HEK293 (cell line): ENCODE results near the gene GTSE1.

Experiments
- CTCF ChIA-PET: fragments of 350-600 bp; formaldehyde crosslinking; extraction: SDS; loops from one replicate; lab custom pipeline; 2021; ENCODE audit warnings: antibody characterized with exemption; lab: Yijun Ruan, JAX
- POLR2A ChIA-PET: fragments of 300-600 bp; formaldehyde crosslinking; extraction: SDS; loops from one replicate; lab custom pipeline; 2020; ENCODE audit warnings: antibody characterized with exemption, inconsistent platforms; lab: Yijun Ruan, JAX
- H3K27ac ChIP-seq: fragments of 200-500 bp; sonication (Bioruptor generic); 2 replicates; pipeline ENCODE4 v1.5.1; 2014; ENCODE audit warnings: low read depth, low read length, control low read depth, inconsistent platforms; ENCODE audit errors: extremely low read depth
- H3K36me3 ChIP-seq, 2 experiments: fragments of 200-500 bp in 1 of 2; sonication (Bioruptor generic) in 1 of 2; 1 replicate in 1 of 2; 2 replicates in 1 of 2; pipeline ENCODE4 v1.5.1; 2014 to 2017; ENCODE audit warnings: inconsistent platforms in 2 of 2, low read length in 2 of 2; ENCODE audit not compliant: control insufficient read depth in 2 of 2, insufficient read depth in 1 of 2
- H3K4me1 ChIP-seq: fragments of 200-500 bp; sonication (Bioruptor generic); 2 replicates; pipeline ENCODE4 v1.5.1; 2014; ENCODE audit warnings: mild to moderate bottlenecking, low read length, inconsistent platforms; ENCODE audit not compliant: control insufficient read depth, insufficient read depth
- H3K4me3 ChIP-seq: 2 replicates; pipeline ENCODE4 v1.5.1; 2011; ENCODE audit warnings: low read depth, mild to moderate bottlenecking, control low read depth, low read length, moderate library complexity
- H3K9me3 ChIP-seq: fragments of 200-500 bp; sonication (Bioruptor generic); 2 replicates; pipeline ENCODE4 v1.5.1; 2014; ENCODE audit warnings: low read depth, low read length, inconsistent platforms; ENCODE audit not compliant: control insufficient read depth, insufficient read depth
- BCL11B ChIP-seq: fragments of 450-650 bp; formaldehyde crosslinking; IDR thresholded peaks from 2 replicates; pipeline ENCODE4 v1.5.1; 2016; ENCODE audit warnings: low read depth, missing biosample characterization, missing genetic modification characterization
- FEZF1 ChIP-seq: fragments of 450-650 bp; formaldehyde crosslinking; IDR thresholded peaks from 2 replicates; pipeline ENCODE4 v1.5.1; 2016; ENCODE audit warnings: missing biosample characterization, missing genetic modification characterization
- GLIS1 ChIP-seq: fragments of 450-650 bp; formaldehyde crosslinking; IDR thresholded peaks from 2 replicates; pipeline ENCODE4 v1.5.1; 2016; ENCODE audit warnings: missing biosample characterization, missing genetic modification characterization
- HIC1 ChIP-seq: fragments of 450-650 bp; formaldehyde crosslinking; IDR thresholded peaks from 2 replicates; pipeline ENCODE4 v1.5.1; 2016; ENCODE audit warnings: missing biosample characterization, missing genetic modification characterization
- KLF1 ChIP-seq: fragments of 450-650 bp; formaldehyde crosslinking; IDR thresholded peaks from 2 replicates; pipeline ENCODE4 v1.5.1; 2016; ENCODE audit warnings: missing biosample characterization, missing genetic modification characterization
- KLF16 ChIP-seq: fragments of 450-650 bp; formaldehyde crosslinking; IDR thresholded peaks from 2 replicates; pipeline ENCODE4 v1.5.1; 2017; ENCODE audit warnings: missing biosample characterization, missing genetic modification characterization
- MEIS1 ChIP-seq: sonication (generic); formaldehyde crosslinking; IDR thresholded peaks from 2 replicates; pipeline ENCODE4 v1.8.1; 2022; ENCODE audit warnings: missing genetic modification reagents, mild to moderate bottlenecking, borderline replicate concordance
- SALL2 ChIP-seq: fragments of 450-650 bp; formaldehyde crosslinking; IDR thresholded peaks from 2 replicates; pipeline ENCODE4 v1.5.0; 2017; ENCODE audit warnings: missing biosample characterization, mild to moderate bottlenecking, missing genetic modification characterization, borderline replicate concordance
- SCRT1 ChIP-seq: fragments of 450-650 bp; formaldehyde crosslinking; IDR thresholded peaks from 2 replicates; pipeline ENCODE4 v1.5.1; 2016; ENCODE audit warnings: missing biosample characterization, missing genetic modification characterization, borderline replicate concordance
- SP2 ChIP-seq: fragments of 450-650 bp; formaldehyde crosslinking; IDR thresholded peaks from 2 replicates; pipeline ENCODE4 v1.5.1; 2016; ENCODE audit warnings: missing biosample characterization, missing genetic modification characterization
- YY2 ChIP-seq: fragments of 450-650 bp; formaldehyde crosslinking; IDR thresholded peaks from 2 replicates; pipeline ENCODE4 v1.5.1; 2016; ENCODE audit warnings: missing biosample characterization, missing genetic modification characterization
- ZBTB7A ChIP-seq: fragments of 450-650 bp; formaldehyde crosslinking; IDR thresholded peaks from 2 replicates; pipeline ENCODE4 v1.5.1; 2016; ENCODE audit warnings: low read depth, missing biosample characterization, missing genetic modification characterization
- ZFP37 ChIP-seq: fragments of 450-650 bp; formaldehyde crosslinking; IDR thresholded peaks from 2 replicates; pipeline ENCODE4 v1.5.1; 2016; ENCODE audit warnings: missing biosample characterization, missing genetic modification characterization
- ZIC2 ChIP-seq: fragments of 450-650 bp; formaldehyde crosslinking; IDR thresholded peaks from 2 replicates; pipeline ENCODE4 v1.5.1; 2016; ENCODE audit warnings: missing biosample characterization, missing genetic modification characterization
- ZNF121 ChIP-seq: fragments of 450-650 bp; formaldehyde crosslinking; IDR thresholded peaks from 2 replicates; pipeline ENCODE4 v1.5.1; 2016; ENCODE audit warnings: missing biosample characterization, missing genetic modification characterization
- ZNF157 ChIP-seq: fragments of 450-650 bp; formaldehyde crosslinking; IDR thresholded peaks from 2 replicates; pipeline ENCODE4 v1.5.1; 2016; ENCODE audit warnings: missing biosample characterization, missing genetic modification characterization
- ZNF2 ChIP-seq: fragments of 450-650 bp; formaldehyde crosslinking; IDR thresholded peaks from 2 replicates; pipeline ENCODE4 v1.5.1; 2016; ENCODE audit warnings: missing biosample characterization, missing genetic modification characterization
- ZNF239 ChIP-seq: fragments of 450-650 bp; formaldehyde crosslinking; IDR thresholded peaks from 2 replicates; pipeline ENCODE4 v1.5.1; 2016; ENCODE audit warnings: missing biosample characterization, missing genetic modification characterization
- ZNF302 ChIP-seq: fragments of 450-650 bp; formaldehyde crosslinking; IDR thresholded peaks from 2 replicates; pipeline ENCODE4 v1.5.1; 2016; ENCODE audit warnings: missing biosample characterization, missing genetic modification characterization, low read depth
- ZNF311 ChIP-seq: fragments of 450-650 bp; formaldehyde crosslinking; IDR thresholded peaks from 2 replicates; pipeline ENCODE4 v1.5.1; 2017; ENCODE audit warnings: missing biosample characterization, missing genetic modification characterization, borderline replicate concordance
- ZNF354C ChIP-seq: fragments of 450-650 bp; formaldehyde crosslinking; IDR thresholded peaks from 2 replicates; pipeline ENCODE4 v1.5.1; 2016; ENCODE audit warnings: missing biosample characterization, missing genetic modification characterization, low read depth, borderline replicate concordance
- ZNF433 ChIP-seq: fragments of 450-650 bp; formaldehyde crosslinking; IDR thresholded peaks from 2 replicates; pipeline ENCODE4 v1.5.1; 2016; ENCODE audit warnings: missing biosample characterization, missing genetic modification characterization, low read depth
- ZNF544 ChIP-seq: fragments of 450-650 bp; formaldehyde crosslinking; IDR thresholded peaks from 2 replicates; pipeline ENCODE4 v1.5.0; 2017; ENCODE audit warnings: missing biosample characterization, missing genetic modification characterization
- ZNF548 ChIP-seq: fragments of 450-650 bp; formaldehyde crosslinking; IDR thresholded peaks from 2 replicates; pipeline ENCODE4 v1.5.1; 2016; ENCODE audit warnings: missing biosample characterization, missing genetic modification characterization
- ZNF623 ChIP-seq: fragments of 450-650 bp; formaldehyde crosslinking; IDR thresholded peaks from 2 replicates; pipeline ENCODE4 v1.5.1; 2016; ENCODE audit warnings: missing biosample characterization, missing genetic modification characterization
- ZNF639 ChIP-seq: fragments of 450-650 bp; formaldehyde crosslinking; IDR thresholded peaks from 2 replicates; pipeline ENCODE4 v1.5.1; 2016; ENCODE audit warnings: missing biosample characterization, missing genetic modification characterization
- ZNF645 ChIP-seq: fragments of 450-650 bp; formaldehyde crosslinking; IDR thresholded peaks from 2 replicates; pipeline ENCODE4; 2016; ENCODE audit warnings: missing biosample characterization, missing genetic modification characterization
- ZNF660 ChIP-seq: fragments of 450-650 bp; IDR thresholded peaks from 2 replicates; pipeline ENCODE4 v1.5.1; 2018; ENCODE audit warnings: missing biosample characterization, mild to moderate bottlenecking, missing genetic modification characterization
- ZSCAN18 ChIP-seq: fragments of 450-650 bp; formaldehyde crosslinking; IDR thresholded peaks from 2 replicates; pipeline ENCODE4 v1.5.1; 2016; ENCODE audit warnings: missing biosample characterization, missing genetic modification characterization
- TF ChIP-seq, protein P1 (sequence below): fragments of 450-650 bp; formaldehyde crosslinking; IDR thresholded peaks from 2 replicates; pipeline ENCODE4 v1.5.1; 2016; ENCODE audit warnings: missing biosample characterization, missing genetic modification characterization, borderline replicate concordance

GTSE1 gene

DNA sequence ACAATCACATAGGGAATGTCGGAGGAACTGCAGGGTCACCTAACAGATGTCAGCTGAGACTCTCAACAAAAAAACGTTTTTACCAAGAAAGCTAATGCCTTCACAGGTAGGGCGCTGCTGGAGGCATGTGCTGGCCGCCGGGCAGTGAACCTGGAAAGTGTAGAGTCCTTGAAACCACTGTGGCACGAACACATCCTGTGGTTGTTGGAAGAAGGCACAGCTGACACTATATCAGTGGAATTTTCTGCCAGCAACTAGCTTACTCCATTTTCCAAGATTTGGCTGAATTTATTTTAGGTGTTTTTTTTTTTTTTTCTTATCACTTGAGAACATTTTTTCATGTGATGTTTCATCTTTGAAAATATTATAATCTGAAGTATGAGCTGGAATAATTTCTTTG lies 53.0 kb downstream of the GTSE1 start:
- peaks cover 6% of the 10 kb centered on the region; the same call in 1 of the 2 replicates for H3K4me1 ChIP-seq
- H3K4me3 ChIP-seq = no peak overlapping the region
- CTCF ChIA-PET = interaction anchor here (0.6 to 1.7 kb wide), 4 partner anchors 18 to 355 kb away, joined by 3 read pairs; no protein-coding TSS in a partner anchor
- no peaks in the 10 kb centered on the region for H3K9me3 ChIP-seq
- TF ChIP-seq GLIS1 (no peak), SALL2 (tag by site-specific recombination) (no peak), ZNF660 (tag by site-specific recombination) (no peak), ZSCAN18 (tag by site-specific recombination) (no peak), BCL11B (tag by site-specific recombination) (no peak), ZNF354C (no peak), ZFP37 (tag by site-specific recombination) (no peak), ZNF239 (tag by site-specific recombination) (no peak), SP2 (no peak), HIC1 (no peak), ZNF623 (tag by site-specific recombination) (no peak), ZNF2 (tag by site-specific recombination) (no peak)
- POLR2A ChIA-PET = interaction anchor here (1.0 kb wide), 1 partner anchor 14 kb away, joined by 3 read pairs; the partner anchor contains the start of gene TRMU
- H3K27ac ChIP-seq = no peak overlapping the region
- H3K36me3 ChIP-seq = peaks cover 48 to 99% of the 10 kb centered on the region in 2 experiments

GRCh38 chr22:46350121-46350520 lies 53.5 kb downstream of the GTSE1 start:
- Histone ChIP-seq H3K27ac (no peak overlapping the region), H3K36me3 (peaks cover 43 to 99% of the 10 kb centered on the region in 2 experiments), H3K9me3 (no peaks in the 10 kb centered on the region), H3K4me3 (no peak overlapping the region), H3K4me1 (peaks cover 6% of the 10 kb centered on the region; the same call in 1 of the 2 replicates)
- ChIA-PET POLR2A (interaction anchor here (1.0 kb wide), 1 partner anchor 14 kb away, joined by 3 read pairs; the partner anchor contains the start of gene TRMU), CTCF (interaction anchor here (0.6 to 1.7 kb wide), 4 partner anchors 18 to 356 kb away, joined by 3 read pairs; no protein-coding TSS in a partner anchor)
- TF ChIP-seq ZNF544 (tag by site-specific recombination) (no peak), MEIS1 (CRISPR knock-in tag) (no peak), ZNF354C (no peak), KLF16 (no peak), ZNF645 (no peak), ZBTB7A (tag by site-specific recombination) (no peak), ZNF311 (no peak), ZNF302 (tag by site-specific recombination) (no peak), ZNF433 (tag by site-specific recombination) (no peak), YY2 (tag by site-specific recombination) (no peak), ZIC2 (tag by site-specific recombination) (no peak), SCRT1 (tag by site-specific recombination) (no peak), KLF1 (no peak), FEZF1 (no peak), ZNF157 (tag by site-specific recombination) (no peak), ZNF639 (no peak), ZNF548 (tag by site-specific recombination) (no peak), ZNF121 (tag by site-specific recombination) (no peak)
- TF ChIP-seq, protein P1, sequence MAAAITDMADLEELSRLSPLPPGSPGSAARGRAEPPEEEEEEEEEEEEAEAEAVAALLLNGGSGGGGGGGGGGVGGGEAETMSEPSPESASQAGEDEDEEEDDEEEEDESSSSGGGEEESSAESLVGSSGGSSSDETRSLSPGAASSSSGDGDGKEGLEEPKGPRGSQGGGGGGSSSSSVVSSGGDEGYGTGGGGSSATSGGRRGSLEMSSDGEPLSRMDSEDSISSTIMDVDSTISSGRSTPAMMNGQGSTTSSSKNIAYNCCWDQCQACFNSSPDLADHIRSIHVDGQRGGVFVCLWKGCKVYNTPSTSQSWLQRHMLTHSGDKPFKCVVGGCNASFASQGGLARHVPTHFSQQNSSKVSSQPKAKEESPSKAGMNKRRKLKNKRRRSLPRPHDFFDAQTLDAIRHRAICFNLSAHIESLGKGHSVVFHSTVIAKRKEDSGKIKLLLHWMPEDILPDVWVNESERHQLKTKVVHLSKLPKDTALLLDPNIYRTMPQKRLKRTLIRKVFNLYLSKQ = no peak
